ENCODE measurements around the gene HARS2.

GRCh38 chr5:140641716-140642115 is 49.5 kb upstream of the HARS2 start:
- TF ChIP-seq CTCF (IDR thresholded peaks at IDR 0.05), result no peak
- no peak for TF ChIP-seq POLR2A (IDR thresholded peaks at IDR 0.05)
